Glomerular endothelial cell (primary cell): ENCODE data around the gene SKA3. TPM values are rescaled to one million over a fixed set of nuclear protein-coding genes. Genes with fewer than 3 reads are reported as not detected.
"Not testable (repeated sequence)": the region's sequence is repeated elsewhere in the genome, so short reads cannot be mapped to it uniquely, and the experiment has no call there.

Experiments used
- DNase-seq: peaks from one replicate; pipeline ENCODE4 v3.0.0-alpha.2; 2011; ENCODE audit warnings: low read depth, low spot score; ENCODE audit errors: extremely low read depth
- total RNA-seq: library from RNA; depleted of rRNA; stranded (reverse); fragments of >200 nt; gene quantifications from 2 replicates; pipeline ENCODE4 v1.2.3, GENCODE V29; 2015

SKA3 gene
- 2.3 and 5.4 TPM in 2 replicates for total RNA-seq

DNA sequence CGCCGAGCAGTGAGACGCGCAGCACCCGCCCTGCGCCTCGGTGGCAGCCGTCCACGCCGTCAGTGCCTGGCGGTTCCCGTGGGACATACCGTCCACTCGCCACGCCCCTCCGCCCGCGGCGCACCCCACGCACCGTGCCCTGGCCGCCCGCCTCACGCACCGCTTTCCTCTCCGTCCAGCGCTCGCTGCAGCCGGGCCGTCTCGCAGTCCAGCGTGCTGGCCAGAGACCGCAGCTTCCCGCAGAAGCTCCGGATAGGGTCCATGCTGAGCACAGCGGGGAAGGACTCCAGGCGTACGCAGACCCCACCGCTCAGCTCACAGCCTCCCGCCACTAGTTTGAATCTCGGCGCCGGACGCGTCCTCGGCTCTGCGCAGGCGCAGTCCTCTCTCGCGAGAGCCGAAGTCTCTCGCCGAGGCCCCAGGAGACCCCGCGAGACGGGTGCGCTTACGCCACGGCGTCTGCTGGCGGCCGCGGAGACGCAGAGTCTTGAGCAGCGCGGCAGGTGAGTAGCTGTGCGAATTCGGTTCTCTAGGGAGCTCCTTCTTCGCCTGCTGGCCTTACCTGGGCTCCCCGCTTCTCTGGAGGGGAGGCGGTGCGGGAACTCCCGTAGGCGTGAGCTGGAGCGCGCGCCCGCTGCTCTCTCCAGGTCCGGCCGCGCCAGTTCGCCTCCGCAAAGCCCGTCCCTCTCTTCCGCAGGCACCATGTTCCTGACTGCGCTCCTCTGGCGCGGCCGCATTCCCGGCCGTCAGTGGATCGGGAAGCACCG, at the start of gene SKA3, which contains the start of gene MRPL57:
SKA3 (minus strand) TSS at position 338 of the 767 bp plus-strand sequence; CDS start at position 263, 75 bp downstream.
MRPL57 (plus strand) TSS at position 444 of the 767 bp plus-strand sequence; CDS start at position 703, 259 bp downstream.
- DNase-seq = peak; percentile 55

DNA sequence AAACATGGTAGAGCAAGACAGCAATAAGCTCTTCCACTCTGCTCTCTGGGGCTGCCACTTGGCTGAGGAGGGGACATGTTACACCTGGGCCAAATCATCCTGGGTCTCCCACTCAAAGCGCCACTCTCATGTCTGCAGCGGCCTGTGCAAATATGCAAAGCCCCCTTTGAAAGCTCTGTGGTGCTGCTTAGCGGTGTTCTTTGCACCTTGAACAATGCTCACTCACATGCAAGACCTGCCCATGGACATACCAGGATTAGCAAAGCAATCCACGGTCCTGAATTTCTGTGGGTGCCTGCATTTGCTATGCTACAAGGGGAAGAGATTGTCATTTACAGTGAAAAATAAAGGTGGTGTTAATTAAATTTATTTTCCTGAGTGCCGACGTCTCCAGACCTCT, 48.7 kb upstream of the SKA3 start:
- DNase-seq = no peak

DNA sequence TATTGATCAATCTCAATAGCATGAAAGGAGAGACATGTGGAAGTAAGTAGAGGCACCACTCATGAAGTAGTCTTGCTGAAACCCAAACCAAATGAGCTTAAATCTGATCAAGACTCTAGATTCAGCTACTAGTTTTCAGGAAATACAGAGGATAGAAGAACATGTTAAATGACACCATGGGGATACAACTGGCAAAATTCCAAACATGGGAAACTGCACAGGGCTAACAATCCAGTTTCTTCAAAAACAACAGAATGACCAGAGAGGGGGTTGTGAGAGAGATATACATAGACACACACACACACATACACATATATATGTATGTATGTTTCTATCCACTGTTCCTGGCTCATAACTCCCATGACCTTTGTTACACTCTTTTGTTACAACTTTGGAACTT, 44.9 kb upstream of the SKA3 start:
- no peak for DNase-seq

DNA sequence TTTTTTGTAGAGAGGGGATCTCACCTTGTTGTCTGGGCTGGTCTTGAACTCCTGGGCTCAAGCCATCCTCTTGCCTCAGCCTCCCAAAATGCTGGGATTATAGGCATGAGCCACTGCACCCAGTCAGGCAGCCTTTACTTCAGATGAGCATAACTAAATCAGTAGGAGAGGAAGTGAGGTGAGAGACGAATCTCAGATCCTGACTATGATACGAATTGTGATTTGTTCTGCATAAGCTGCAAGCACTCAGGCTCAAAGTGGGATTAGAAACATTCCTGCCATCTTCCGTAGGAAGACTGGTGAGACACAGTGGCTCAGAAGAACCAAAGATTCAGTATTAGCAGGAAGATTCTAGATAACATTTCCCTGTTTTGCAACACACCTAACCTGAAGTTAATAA, 43.4 kb upstream of the SKA3 start:
- DNase-seq = not testable (repeated sequence)

DNA sequence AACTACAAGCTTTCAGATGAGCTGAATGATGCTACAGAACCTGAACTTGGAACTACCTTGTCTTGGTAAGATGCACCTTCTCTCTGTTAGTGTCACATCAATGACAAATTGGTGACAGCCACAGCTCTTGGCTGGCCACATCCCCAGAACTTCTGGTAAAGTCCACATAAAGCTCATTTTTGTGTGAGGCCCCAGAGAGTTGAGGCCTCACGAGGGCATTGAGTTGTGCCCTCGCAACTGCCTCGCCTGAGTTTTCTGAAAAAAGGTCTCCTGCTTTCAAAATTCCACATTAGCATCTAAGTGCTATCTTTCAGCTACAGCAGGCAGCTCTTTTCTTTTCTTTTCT, 42.7 kb upstream of the SKA3 start:
- DNase-seq = no peak

DNA sequence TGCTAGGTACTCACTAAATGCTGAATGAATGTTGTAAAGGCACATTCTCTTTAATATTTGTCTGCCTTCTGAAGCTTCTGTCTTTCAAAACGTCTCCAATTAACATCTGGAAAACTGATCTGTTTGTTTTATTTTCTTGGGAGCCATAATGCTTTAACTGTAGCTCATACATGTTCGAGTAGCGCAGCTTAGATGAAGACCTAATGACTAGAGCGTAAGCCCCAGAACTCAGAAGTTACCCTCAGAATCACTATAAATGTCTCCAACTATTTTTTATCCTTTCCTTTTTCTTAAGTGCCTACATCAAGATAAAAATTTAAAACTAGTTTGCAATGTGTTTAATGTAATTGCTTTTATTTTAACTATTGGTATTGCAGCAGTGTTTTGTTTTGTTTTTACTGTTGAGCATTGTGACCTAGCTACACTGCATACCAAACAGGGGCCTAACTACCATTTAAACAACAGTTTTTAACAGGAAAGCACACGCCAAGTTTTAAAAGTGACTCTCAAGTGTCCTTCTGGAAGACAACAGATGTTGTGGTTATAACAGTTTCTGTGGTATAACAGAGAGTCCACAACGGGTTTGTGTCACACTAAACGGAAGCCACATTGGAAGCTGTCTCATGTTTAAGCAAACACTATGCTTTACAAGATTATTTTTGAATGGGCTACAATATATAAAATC, 42.1 kb upstream of the SKA3 start:
- DNase-seq = no peak

DNA sequence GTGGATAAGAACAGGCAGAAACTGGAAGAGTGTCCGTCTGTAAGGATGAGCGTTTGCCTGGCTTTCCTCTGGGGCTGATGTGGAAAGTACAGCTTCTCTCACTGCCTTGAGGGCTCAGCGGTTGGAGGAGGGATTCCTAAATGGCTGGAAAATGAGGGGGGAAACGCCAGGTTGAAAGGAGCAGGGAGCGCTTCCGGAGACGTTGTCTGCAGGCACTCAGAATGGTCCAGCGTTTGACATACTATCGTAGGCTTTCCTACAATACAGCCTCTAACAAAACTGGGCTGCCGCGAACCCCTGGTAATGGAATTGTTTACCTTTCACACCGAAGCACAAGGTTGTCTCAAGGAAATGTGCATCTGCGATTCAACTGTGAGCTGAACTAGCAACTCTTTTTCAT, 40.0 kb upstream of the SKA3 start:
- DNase-seq = no peak

DNA sequence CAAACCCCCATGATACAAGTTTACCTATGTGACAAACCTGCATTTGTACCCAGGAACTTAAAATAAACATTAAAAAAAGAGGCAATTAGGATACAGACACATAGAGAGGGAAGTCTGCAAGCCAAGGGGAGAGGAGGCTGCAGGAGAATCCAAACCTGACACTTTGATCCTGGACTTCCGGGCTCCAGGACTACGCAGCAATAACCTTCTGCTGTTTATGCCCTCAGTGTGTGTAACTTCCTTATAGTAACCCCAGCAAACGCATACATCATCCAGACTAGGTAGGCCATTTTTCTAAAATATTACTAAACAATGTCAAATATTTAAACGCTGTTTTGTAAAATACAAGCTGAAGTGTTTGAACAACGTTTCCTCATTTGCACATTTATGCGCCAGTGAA, 39.1 kb upstream of the SKA3 start:
- not testable (repeated sequence) for DNase-seq

DNA sequence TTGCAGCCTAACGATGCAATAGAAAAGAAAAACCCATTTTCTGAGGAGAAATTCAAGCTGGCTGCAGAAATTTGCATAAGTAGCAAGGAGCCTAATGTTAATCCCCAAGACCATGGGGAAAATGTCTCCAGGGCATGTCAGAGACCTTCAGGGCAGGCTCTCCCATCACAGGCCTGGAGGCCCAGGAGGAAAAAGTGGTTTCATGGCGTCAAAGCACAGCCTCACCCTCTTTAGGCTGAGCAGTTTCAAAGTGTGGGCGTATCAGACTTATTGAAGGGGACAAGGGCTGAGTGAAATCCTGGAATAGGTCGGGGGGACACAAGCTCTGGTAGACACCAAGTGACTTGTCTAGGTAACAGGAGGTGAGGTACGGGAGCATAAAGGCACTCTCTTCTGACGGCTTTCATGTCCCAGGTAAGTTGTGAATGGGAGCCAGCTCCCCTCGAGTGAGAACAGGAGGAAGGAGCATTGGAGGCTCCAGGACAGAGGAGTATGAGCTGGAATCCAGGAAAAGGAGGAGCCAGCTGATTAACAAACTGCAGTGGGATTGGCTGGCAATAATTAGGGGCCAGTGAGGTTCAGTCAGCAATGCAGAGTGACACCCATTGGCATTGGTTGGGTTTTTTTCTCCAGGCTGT, 35.9 kb upstream of the SKA3 start:
- no peak for DNase-seq

DNA sequence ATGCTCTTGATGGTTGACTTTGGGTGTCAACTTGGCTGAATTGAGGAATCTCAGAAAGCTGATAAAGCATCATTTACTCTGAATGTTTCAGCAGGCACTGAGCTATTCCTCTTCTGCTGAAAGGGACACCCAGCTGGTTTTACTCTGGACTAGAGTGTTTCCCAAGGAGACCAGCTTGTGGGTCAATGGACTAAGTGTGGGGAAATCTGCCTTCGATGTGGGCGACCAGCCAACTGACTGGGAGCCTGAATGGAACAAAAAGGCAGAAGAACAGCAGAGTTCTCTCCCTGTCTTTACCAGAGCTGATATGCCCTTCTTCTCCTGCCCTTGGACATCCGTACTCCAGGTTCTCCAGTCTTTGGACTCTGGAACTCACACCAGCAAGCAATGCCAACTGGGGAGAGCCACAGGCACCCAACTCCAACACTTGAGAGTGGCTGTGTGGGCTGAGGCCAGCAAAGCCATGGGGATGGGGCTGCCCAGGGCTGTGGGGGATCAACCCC, 32.4 kb upstream of the SKA3 start:
- DNase-seq = no peak

DNA sequence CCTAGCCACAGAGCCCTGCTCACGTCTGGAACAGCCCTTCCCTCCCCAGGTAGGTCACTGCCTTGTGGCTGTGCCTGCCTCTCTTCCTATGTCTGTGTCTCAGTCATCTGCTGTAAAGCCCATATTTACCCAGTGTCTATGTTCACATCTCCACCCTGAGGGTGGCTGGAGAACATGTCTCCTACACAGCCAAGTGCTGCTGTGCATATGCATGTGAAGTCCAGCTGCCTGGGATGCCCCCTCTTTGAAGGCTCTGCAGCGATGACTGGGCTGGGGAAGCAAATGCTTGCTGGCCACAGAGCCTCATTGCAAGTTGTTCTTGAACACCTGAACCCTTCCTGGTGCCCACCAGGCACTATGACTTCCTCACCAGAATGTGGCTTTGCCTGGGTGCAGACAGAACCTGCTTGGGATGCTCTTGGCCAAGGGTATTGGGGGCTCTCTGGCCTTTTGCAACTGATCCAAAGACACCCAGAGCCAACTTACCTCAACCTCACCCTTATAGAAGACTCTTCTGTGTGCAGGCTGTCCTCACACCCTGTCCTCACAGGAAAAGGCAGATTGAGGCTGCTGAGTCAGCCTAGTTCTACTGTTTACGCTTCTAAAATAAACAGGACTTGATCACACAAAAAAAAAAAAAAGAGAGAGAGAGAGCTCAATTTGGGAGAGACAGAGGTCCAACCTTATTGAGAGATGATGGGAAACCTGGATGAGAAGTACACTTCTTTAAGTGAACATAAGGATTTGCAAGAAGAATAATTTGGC, 26.6 kb upstream of the SKA3 start:
- DNase-seq = no peak

DNA sequence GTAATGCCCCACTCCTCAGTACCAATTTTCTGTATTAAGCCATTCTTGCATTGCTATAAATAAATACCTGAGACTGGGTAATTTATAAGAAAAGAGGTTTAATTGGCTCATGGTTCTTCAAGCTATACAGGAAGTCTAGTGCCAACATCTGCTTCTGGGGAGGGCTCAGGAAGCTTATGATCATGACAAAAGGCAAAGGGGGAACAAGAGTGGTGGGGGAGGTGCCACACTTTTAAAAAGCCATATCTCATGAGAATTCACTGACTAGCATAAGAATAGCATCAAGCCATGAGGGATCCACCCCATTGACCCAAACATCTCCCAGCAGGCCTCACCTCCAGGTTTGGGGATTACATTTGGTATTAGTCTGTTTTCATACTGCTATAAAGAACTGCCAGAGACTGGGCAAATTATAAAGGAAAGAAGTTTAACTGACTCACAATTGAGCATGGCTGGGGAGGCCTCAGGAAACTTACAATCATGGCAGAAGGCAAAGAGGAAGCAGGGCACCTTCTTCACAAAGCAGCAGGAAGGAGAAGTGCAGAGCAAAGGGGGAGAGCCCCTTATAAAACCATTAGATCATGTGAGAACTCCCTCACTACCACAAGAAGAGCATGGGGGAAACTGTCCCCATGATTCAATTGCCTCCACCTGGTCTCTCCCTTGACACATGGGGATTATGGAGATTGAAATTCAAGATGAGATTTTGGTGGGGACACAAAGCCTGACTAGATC, 25.3 kb upstream of the SKA3 start:
- not testable (repeated sequence) for DNase-seq

DNA sequence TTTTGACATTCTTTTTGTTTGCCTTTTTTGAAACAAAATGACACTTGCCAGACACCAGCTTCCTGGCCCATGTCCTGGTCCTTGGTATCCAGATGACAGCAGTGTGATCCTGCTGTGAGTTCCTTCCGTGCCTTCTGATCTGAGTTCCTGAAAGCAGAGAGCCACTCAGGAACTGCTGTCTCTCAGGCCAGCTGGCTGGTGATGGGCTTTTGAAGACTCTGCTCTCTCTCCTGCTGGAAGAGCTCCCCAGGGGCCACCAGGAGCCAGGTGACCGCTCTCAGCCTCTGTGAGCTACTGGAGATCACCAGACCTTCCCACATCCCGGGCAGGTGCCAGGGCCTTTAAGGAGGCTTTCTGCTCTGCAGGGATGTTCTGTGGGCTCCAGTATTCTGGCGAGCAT, 22.0 kb upstream of the SKA3 start:
- not testable (repeated sequence) for DNase-seq

DNA sequence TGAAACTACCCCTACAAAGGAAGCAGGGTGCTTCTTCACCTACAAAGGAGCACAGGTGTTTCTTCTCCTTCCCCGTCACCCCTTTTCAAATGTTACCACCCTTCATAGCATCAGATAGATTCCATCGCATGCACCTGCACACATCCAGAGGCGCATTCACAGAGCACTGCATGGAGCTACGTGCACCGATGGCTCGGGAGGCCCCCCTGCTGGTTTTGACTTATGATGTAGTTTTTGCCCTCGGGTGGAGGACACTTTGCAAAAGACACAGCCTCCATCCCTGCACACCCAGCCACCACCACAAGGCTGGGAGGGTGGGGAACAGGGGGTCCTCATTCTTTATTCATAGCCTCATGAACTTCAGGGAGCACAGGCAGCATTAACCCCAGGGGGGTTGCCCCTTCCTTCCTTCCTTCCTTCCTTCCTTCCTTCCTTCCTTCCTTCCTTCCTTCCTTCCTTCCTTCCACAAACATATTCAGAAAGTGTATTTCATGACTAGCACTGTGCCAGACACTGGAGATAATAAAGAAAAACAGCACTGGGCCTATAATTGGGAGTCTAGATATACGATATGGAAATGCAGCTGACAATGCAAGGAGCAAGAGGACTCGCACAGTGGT, 21.4 kb upstream of the SKA3 start:
- not testable (repeated sequence) for DNase-seq

DNA sequence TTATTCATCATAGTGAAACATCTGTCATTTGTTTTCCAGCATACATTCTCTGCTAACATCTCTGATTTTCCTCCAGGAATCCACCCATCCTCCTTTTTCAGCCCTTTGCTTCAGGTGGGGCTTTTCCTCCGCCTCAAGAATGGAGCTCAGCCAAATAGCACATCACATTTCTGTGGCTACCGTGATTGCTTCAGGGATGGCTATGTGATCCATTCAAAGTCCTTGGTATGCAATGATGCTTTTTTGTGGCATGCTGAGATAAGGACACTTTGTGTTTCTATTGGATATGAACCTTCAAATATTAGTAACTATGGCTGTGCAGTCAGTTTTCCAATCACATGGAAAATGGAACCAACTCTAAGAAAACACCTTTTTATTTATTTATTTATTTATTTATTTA, 18.4 kb upstream of the SKA3 start:
- not testable (repeated sequence) for DNase-seq

DNA sequence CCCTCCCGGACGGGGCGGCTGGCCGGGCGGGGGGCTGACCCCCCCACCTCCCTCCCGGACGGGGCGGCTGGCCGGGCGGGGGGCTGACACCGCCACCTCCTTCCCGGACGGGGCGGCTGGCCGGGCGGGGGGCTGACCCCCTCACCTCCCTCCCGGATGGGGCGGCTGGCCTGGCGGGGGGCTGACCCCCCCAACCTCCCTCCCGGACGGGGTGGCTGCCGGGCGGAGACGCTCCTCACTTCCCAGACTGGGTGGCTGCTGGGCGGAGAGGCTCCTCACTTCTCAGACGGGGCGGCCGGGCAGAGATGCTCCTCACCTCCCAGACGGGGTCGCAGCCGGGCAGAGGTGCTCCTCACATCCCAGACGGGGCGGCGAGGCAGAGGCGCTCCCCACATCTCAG, 10.1 kb upstream of the SKA3 start:
- not testable (repeated sequence) for DNase-seq

DNA sequence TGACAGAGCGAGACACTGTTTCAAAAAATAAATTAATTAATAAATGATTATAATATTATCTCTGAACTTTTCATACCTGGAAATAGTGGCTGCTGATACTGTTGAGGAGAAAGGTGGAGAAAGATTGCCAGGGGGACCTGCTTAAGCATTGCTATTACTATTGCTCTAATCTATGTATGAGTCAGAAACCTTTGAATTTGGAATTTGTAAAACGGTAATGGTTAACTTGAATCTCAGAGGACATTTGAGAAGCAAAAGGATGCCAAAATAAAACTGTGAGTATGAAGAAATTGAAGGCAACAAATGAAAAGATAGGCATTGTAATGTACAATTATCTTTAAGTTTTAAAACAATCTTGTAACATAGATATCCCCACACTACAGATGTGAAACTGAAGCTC, 5.3 kb upstream of the SKA3 start:
- DNase-seq = no peak

DNA sequence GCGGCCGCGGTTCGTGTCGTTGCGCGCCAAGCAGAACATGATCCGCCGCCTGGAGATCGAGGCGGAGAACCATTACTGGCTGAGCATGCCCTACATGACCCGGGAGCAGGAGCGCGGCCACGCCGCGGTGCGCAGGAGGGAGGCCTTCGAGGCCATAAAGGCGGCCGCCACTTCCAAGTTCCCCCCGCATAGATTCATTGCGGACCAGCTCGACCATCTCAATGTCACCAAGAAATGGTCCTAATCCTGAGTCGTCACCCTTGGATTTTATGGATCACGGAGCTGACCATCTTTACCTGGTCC, 581 bp upstream of the SKA3 start:
- no peak for DNase-seq

DNA sequence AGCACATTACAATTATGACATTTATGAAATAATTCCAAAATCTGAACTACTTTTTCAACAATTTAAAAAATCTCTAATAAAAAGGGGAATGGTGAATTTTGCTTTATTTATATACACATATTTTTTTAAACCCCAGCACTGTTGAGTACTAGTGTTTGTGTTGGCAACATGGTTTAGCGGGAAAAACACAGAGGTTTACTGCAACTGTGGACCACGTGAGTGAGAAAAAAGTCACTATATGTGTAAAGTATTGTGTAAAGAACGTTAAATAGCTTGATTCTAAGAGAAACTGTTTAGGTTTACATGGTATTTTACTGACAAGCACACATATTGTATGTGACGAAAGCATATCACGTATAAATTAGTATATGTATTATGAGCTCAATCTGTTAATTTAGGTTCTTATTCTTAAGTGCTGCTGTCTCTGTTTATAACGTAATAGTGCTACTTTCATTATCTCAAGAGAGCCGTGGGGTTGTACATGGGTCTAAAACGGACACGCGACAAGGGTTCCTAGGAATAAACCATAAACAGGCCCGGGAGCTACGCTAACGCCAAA, 617 bp downstream of the SKA3 start:
- no peak for DNase-seq

DNA sequence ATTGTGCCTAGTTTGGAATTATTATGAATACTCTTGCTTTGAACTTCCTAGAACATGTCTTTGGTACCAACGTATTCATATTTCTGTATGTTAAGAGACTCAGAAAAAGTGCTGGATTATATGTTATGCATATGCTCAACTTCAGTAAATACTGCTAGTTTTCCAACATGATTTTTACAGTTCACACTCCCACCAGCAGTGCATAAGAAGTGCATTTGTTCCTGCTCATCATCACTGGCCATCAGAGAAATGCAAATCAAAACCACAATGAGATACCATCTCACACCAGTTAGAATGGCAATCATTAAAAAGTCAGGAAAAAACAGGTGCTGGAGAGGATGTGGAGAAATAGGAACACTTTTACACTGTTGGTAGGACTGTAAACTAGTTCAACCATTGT, 2.6 kb downstream of the SKA3 start:
- not testable (repeated sequence) for DNase-seq
